GM21825 (cell line): ENCODE measurements around the gene SUSD3.

Experiments used
- ATAC-seq: cut with Tn5 transposase; IDR thresholded peaks from one replicate; pipeline ENCODE4 v1.9.1; 2021; ENCODE audit warnings: mild to moderate bottlenecking, moderate library complexity; ENCODE audit not compliant: unreplicated experiment

SUSD3 gene

GRCh38 chr9:93072383-93072795, 13.9 kb downstream of the SUSD3 start:
- ATAC-seq, result no peak

- no peak for ATAC-seq
Observed at GRCh38 chr9:93076101-93076791, 17.7 kb downstream of the SUSD3 start.

GRCh38 chr9:93076792-93077128, 18.3 kb downstream of the SUSD3 start:
- ATAC-seq, result no peak

GRCh38 chr9:93077367-93077766, 18.9 kb downstream of the SUSD3 start:
- no peak for ATAC-seq

GRCh38 chr9:93077811-93078210, 19.3 kb downstream of the SUSD3 start:
- ATAC-seq, result no peak

GRCh38 chr9:93079371-93079770, 20.9 kb downstream of the SUSD3 start:
- no peak for ATAC-seq

GRCh38 chr9:93080406-93080805, 21.9 kb downstream of the SUSD3 start:
- no peak for ATAC-seq

GRCh38 chr9:93081081-93081529, 22.6 kb downstream of the SUSD3 start:
- no peak for ATAC-seq

GRCh38 chr9:93081931-93082330, 23.4 kb downstream of the SUSD3 start:
- ATAC-seq, result no peak

GRCh38 chr9:93082841-93083411, 24.4 kb downstream of the SUSD3 start:
- no peak for ATAC-seq

GRCh38 chr9:93083592-93084470, 25.3 kb downstream of the SUSD3 start:
- no peak for ATAC-seq

GRCh38 chr9:93084471-93084881, 26.0 kb downstream of the SUSD3 start:
- no peak for ATAC-seq

- no peak for ATAC-seq
Observed at GRCh38 chr9:93085676-93086075, 27.2 kb downstream of the SUSD3 start.

GRCh38 chr9:93086447-93087224, 28.1 kb downstream of the SUSD3 start:
- ATAC-seq, result no peak

GRCh38 chr9:93087971-93088655, 29.6 kb downstream of the SUSD3 start:
- ATAC-seq, result no peak

- ATAC-seq, result no peak
Observed at GRCh38 chr9:93088656-93089015, 30.1 kb downstream of the SUSD3 start.

- ATAC-seq, result no peak
Observed at GRCh38 chr9:93089024-93089423, 30.5 kb downstream of the SUSD3 start.

GRCh38 chr9:93089481-93089991, 31.0 kb downstream of the SUSD3 start:
- no peak for ATAC-seq

GRCh38 chr9:93090091-93090655, 31.7 kb downstream of the SUSD3 start:
- no peak for ATAC-seq

GRCh38 chr9:93091056-93091452, 32.6 kb downstream of the SUSD3 start:
- ATAC-seq, result no peak
